ENCODE measurements around the gene NR1D1. TPM values are rescaled to one million over a fixed set of nuclear protein-coding genes. Genes with fewer than 3 reads are reported as not detected.

Gene NR1D1
- total and polyA plus RNA-seq, 2 of the 13 experiments (the other 11 are each of a cell fraction or from before 2014, with no cell fraction given) = 2.1 to 2.7 TPM

- 0 out of 2 replicates have a peak, but pooled peaks have one; percentile 80 for TF ChIP-seq ZNF142 (CRISPR knock-in tag; IDR thresholded peaks at IDR 0.05)
- no peak for TF ChIP-seq RFX1 (IDR thresholded peaks at IDR 0.05)
- peak; percentile 95 for TF ChIP-seq KLF9 (CRISPR knock-in tag; IDR thresholded peaks at IDR 0.05; ENCODE audit: low read depth)
- peak; percentile 88; the same call in 1 of the 2 replicates for TF ChIP-seq ZKSCAN8 (CRISPR knock-in tag; IDR thresholded peaks at IDR 0.05; ENCODE audit: borderline replicate concordance)
- TF ChIP-seq, protein P1, sequence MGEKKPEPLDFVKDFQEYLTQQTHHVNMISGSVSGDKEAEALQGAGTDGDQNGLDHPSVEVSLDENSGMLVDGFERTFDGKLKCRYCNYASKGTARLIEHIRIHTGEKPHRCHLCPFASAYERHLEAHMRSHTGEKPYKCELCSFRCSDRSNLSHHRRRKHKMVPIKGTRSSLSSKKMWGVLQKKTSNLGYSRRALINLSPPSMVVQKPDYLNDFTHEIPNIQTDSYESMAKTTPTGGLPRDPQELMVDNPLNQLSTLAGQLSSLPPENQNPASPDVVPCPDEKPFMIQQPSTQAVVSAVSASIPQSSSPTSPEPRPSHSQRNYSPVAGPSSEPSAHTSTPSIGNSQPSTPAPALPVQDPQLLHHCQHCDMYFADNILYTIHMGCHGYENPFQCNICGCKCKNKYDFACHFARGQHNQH (CRISPR knock-in tag; IDR thresholded peaks at IDR 0.05) = peak; percentile 95
- TF ChIP-seq KAT7 (CRISPR knock-in tag; IDR thresholded peaks at IDR 0.05; ENCODE audit: borderline replicate concordance) = peak; percentile 54; the same call in 1 of the 2 replicates
- TF ChIP-seq POLR2A (IDR thresholded peaks at IDR 0.05; ENCODE audit: insufficient read depth in 1 of 2, low read depth in 2 of 2, low read length in 2 of 2) = peak; percentile 74 to 93; a peak in 3 of 4 replicates
- TF ChIP-seq ZNF17 (CRISPR knock-in tag; IDR thresholded peaks at IDR 0.05) = no peak
- peak; percentile 97; the same call in 1 of the 2 replicates for TF ChIP-seq ZNF484 (CRISPR knock-in tag; IDR thresholded peaks at IDR 0.05; ENCODE audit: borderline replicate concordance, low read depth)
- TF ChIP-seq, protein P2, sequence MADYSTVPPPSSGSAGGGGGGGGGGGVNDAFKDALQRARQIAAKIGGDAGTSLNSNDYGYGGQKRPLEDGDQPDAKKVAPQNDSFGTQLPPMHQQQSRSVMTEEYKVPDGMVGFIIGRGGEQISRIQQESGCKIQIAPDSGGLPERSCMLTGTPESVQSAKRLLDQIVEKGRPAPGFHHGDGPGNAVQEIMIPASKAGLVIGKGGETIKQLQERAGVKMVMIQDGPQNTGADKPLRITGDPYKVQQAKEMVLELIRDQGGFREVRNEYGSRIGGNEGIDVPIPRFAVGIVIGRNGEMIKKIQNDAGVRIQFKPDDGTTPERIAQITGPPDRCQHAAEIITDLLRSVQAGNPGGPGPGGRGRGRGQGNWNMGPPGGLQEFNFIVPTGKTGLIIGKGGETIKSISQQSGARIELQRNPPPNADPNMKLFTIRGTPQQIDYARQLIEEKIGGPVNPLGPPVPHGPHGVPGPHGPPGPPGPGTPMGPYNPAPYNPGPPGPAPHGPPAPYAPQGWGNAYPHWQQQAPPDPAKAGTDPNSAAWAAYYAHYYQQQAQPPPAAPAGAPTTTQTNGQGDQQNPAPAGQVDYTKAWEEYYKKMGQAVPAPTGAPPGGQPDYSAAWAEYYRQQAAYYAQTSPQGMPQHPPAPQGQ (CRISPR knock-in tag; IDR thresholded peaks at IDR 0.05; ENCODE audit: borderline replicate concordance) = no peak; the same call in 1 of the 2 replicates
- TF ChIP-seq CBX5 (CRISPR knock-in tag; IDR thresholded peaks at IDR 0.05; ENCODE audit: borderline replicate concordance) = no peak; the same call in 1 of the 2 replicates
- peak; percentile 97 for TF ChIP-seq ZNF337 (CRISPR knock-in tag; IDR thresholded peaks at IDR 0.05; ENCODE audit: borderline replicate concordance, low read depth)
- TF ChIP-seq ZNF430 (CRISPR knock-in tag; IDR thresholded peaks at IDR 0.05) = 0 out of 2 replicates have a peak, but pooled peaks have one; percentile 80
- TF ChIP-seq TEAD2 (CRISPR knock-in tag; IDR thresholded peaks at IDR 0.05) = 0 out of 2 replicates have a peak, but pooled peaks have one; percentile 20
- no peak for TF ChIP-seq ZNF296 (CRISPR knock-in tag; conservative IDR thresholded peaks at IDR 0.05)
- 0 out of 2 replicates have a peak, but pooled peaks have one; percentile 58 for TF ChIP-seq ZZZ3 (CRISPR knock-in tag; IDR thresholded peaks at IDR 0.05; ENCODE audit: borderline replicate concordance)
- peak; percentile 91 for TF ChIP-seq FOXA3 (CRISPR knock-in tag; IDR thresholded peaks at IDR 0.05)
- TF ChIP-seq MEIS2 (CRISPR knock-in tag; IDR thresholded peaks at IDR 0.05) = peak; percentile 42; the same call in 1 of the 2 replicates
Observed at GRCh38 chr17:40113110-40113906, 12.9 kb upstream of the NR1D1 start (continued).
